Trophoblast cell (in vitro differentiated cells and primary cell): ENCODE data around the gene TRABD2B.

Source experiments
- DNase-seq, 2 donors: peaks; one replicate each; pipeline ENCODE4 v3.0.0-alpha.2; 2016
- H2AFZ ChIP-seq: 2 replicates; pipeline ENCODE4 v1.6.1; 2013; ENCODE audit warnings: low read length, moderate library complexity, mild to moderate bottlenecking; ENCODE audit not compliant: insufficient read depth, poor library complexity
- H2AK5ac ChIP-seq: 2 replicates; pipeline ENCODE4 v1.6.1; 2013; ENCODE audit warnings: mild to moderate bottlenecking, low read length
- H2BK120ac ChIP-seq: 2 replicates; pipeline ENCODE4 v1.6.1; 2013; ENCODE audit warnings: low read length, mild to moderate bottlenecking, moderate library complexity; ENCODE audit not compliant: insufficient read depth, poor library complexity
- H2BK12ac ChIP-seq: 2 replicates; pipeline ENCODE4 v1.6.1; 2013; ENCODE audit warnings: mild to moderate bottlenecking, low read length, moderate library complexity
- H2BK5ac ChIP-seq: 2 replicates; pipeline ENCODE4 v1.6.1; 2013; ENCODE audit warnings: low read length, low read depth, moderate library complexity, mild to moderate bottlenecking; ENCODE audit not compliant: poor library complexity
- H3K14ac ChIP-seq: 2 replicates; pipeline ENCODE4 v1.6.1; 2013; ENCODE audit warnings: mild to moderate bottlenecking, low read length
- H3K18ac ChIP-seq: 2 replicates; pipeline ENCODE4 v1.6.1; 2013; ENCODE audit warnings: mild to moderate bottlenecking, low read length
- H3K23ac ChIP-seq: 2 replicates; pipeline ENCODE4 v1.6.1; 2013; ENCODE audit warnings: low read length
- H3K27ac ChIP-seq: 2 replicates; pipeline ENCODE4 v1.5.1; 2013; ENCODE audit warnings: low read depth, mild to moderate bottlenecking, inconsistent platforms, low read length, moderate library complexity
- H3K27me3 ChIP-seq: 2 replicates; pipeline ENCODE4 v1.6.1; 2013; ENCODE audit warnings: inconsistent platforms, mild to moderate bottlenecking, low read length, moderate library complexity; ENCODE audit not compliant: insufficient read depth
- H3K36me3 ChIP-seq, 2 experiments: 1 replicate in 1 of 2; 2 replicates in 1 of 2; pipeline ENCODE4 v1.6.1; 2013; ENCODE audit warnings: low read length in 2 of 2, mild to moderate bottlenecking in 2 of 2, moderate library complexity in 1 of 2; ENCODE audit not compliant: insufficient read depth in 2 of 2, control insufficient read depth in 1 of 2
- H3K4ac ChIP-seq: 2 replicates; pipeline ENCODE4 v1.6.1; 2013; ENCODE audit warnings: low read depth, mild to moderate bottlenecking, low read length, moderate library complexity
- H3K4me1 ChIP-seq, 2 experiments: 1 replicate in 1 of 2; 2 replicates in 1 of 2; pipeline ENCODE4 v1.6.1; 2013; ENCODE audit warnings: low read length in 2 of 2, mild to moderate bottlenecking in 2 of 2, moderate library complexity in 1 of 2; ENCODE audit not compliant: insufficient read depth in 2 of 2, control insufficient read depth in 1 of 2
- H3K4me2 ChIP-seq: 2 replicates; pipeline ENCODE4 v1.6.1; 2013; ENCODE audit warnings: inconsistent platforms, mild to moderate bottlenecking, low read length, moderate library complexity
- H3K4me3 ChIP-seq: 2 replicates; pipeline ENCODE4 v1.5.1; 2013; ENCODE audit warnings: mild to moderate bottlenecking, low read depth, low read length, inconsistent platforms
- H3K79me1 ChIP-seq: one replicate; pipeline ENCODE4 v1.6.1; 2013; ENCODE audit warnings: low read length
- H3K79me2 ChIP-seq: 2 replicates; pipeline ENCODE4 v1.6.1; 2013; ENCODE audit warnings: low read length, mild to moderate bottlenecking; ENCODE audit not compliant: control insufficient read depth, insufficient read depth, poor library complexity
- H3K9ac ChIP-seq: 2 replicates; pipeline ENCODE4 v1.6.1; 2013; ENCODE audit warnings: mild to moderate bottlenecking, low read length
- H3K9me3 ChIP-seq: 2 replicates; pipeline ENCODE4 v1.6.1; 2013; ENCODE audit warnings: low read depth, mild to moderate bottlenecking, control low read depth, inconsistent platforms, low read length; ENCODE audit not compliant: insufficient read depth
- H4K12ac ChIP-seq: 2 replicates; pipeline ENCODE4 v1.6.1; 2013; ENCODE audit warnings: low read depth, mild to moderate bottlenecking, low read length, moderate library complexity
- H4K8ac ChIP-seq: 2 replicates; pipeline ENCODE4 v1.6.1; 2013; ENCODE audit warnings: low read depth, mild to moderate bottlenecking, low read length, moderate library complexity
- H4K91ac ChIP-seq: one replicate; pipeline ENCODE4 v1.6.1; 2013; ENCODE audit warnings: low read depth, mild to moderate bottlenecking, low read length, moderate library complexity
- WGBS: extraction: QIAGEN DNeasy Blood & Tissue Kit; methylation state at CpG from one replicate; pipeline ENCODE4 v1.1.7; 2013; ENCODE audit warnings: missing lambda C conversion rate; ENCODE audit not compliant: insufficient read length, insufficient coverage; ENCODE audit errors: extremely low coverage; 5-methylcytosine and 5-hydroxymethylcytosine counted together

The TRABD2B gene

DNA sequence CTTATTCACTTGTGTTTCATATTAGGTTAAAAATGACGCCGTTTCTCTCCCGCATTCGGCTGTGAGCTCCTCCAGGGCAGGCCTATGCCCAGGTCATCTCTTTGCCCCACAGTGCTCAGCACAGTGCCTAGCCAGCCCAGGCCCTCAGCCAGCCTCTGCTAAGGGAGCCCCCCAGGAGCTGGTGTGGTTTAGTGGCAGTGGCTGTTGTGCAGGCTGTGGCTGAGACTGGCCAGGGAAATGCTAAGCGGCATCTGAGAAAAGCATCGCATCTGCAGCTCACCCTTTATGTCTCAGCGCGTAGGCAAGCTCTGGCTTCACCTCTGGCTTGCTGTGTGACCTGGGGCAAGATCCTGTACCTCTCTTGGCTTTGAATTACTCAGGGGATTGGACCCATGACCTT, 275.1 kb downstream of the TRABD2B start:
- Histone ChIP-seq H3K18ac (no peak overlapping the region), H4K91ac (no peak overlapping the region), H3K36me3 (no peaks in the 10 kb centered on the region), H3K4me3 (no peak overlapping the region), H2AFZ (no peak overlapping the region), H3K79me2 (no peaks in the 10 kb centered on the region), H4K8ac (no peak overlapping the region), H3K4me2 (no peak overlapping the region), H3K79me1 (no peaks in the 10 kb centered on the region), H3K23ac (no peak overlapping the region), H3K4me1 (no peaks in the 10 kb centered on the region), H3K9me3 (peaks cover 2% of the 10 kb centered on the region), H3K27ac (no peak overlapping the region), H3K9ac (no peak overlapping the region), H2AK5ac (no peak overlapping the region), H4K12ac (no peak overlapping the region), H3K4ac (no peak overlapping the region), H2BK12ac (no peak overlapping the region), H3K14ac (no peak overlapping the region), H3K27me3 (peaks cover 19% of the 10 kb centered on the region), H2BK5ac (no peak overlapping the region), H2BK120ac (no peak overlapping the region)
- WGBS, result no CpG with 5 or more reads among the region's 8 CpGs
- DNase-seq, result no peak

DNA sequence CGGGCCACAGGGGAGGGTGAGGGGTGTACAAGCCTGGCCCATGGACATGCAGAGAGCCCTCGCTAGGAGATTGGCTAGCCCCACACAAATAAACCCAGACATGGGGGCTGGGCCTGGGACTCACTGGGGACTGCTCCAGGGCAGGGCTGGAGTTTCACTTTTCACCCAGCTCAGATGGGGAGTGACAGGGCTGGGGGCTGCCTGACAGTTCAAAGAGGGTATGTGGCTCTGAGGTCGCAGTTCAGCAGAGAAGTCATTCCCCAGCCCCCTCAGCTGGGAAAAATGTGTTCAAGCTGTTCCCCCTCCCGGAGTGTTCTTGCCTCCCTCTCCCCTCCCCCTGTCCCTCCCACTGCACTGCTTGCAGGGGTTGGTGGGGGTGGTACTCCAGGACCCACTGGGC, 277.1 kb downstream of the TRABD2B start:
- no peak overlapping the region for H3K18ac ChIP-seq
- no peak overlapping the region for H3K4ac ChIP-seq
- DNase-seq, result no peak
- no peaks in the 10 kb centered on the region for H3K36me3 ChIP-seq
- H3K79me2 ChIP-seq, result no peaks in the 10 kb centered on the region
- H4K8ac ChIP-seq, result no peak overlapping the region
- no peak overlapping the region for H3K4me3 ChIP-seq
- H3K4me1 ChIP-seq, result no peaks in the 10 kb centered on the region
- no CpG with 5 or more reads among the region's 4 CpGs for WGBS
- no peak overlapping the region for H3K23ac ChIP-seq
- H3K4me2 ChIP-seq, result no peak overlapping the region
- H2BK12ac ChIP-seq, result no peak overlapping the region
- H2AFZ ChIP-seq, result no peak overlapping the region
- no peak overlapping the region for H2BK5ac ChIP-seq
- H3K14ac ChIP-seq, result no peak overlapping the region
- H2BK120ac ChIP-seq, result no peak overlapping the region
- no peak overlapping the region for H2AK5ac ChIP-seq
- H4K91ac ChIP-seq, result no peak overlapping the region
- no peak overlapping the region for H4K12ac ChIP-seq
- H3K27me3 ChIP-seq, result peaks cover 15% of the 10 kb centered on the region
- H3K9me3 ChIP-seq, result peaks cover 2% of the 10 kb centered on the region
- no peak overlapping the region for H3K9ac ChIP-seq
- H3K79me1 ChIP-seq, result no peaks in the 10 kb centered on the region
- H3K27ac ChIP-seq, result no peak overlapping the region

DNA sequence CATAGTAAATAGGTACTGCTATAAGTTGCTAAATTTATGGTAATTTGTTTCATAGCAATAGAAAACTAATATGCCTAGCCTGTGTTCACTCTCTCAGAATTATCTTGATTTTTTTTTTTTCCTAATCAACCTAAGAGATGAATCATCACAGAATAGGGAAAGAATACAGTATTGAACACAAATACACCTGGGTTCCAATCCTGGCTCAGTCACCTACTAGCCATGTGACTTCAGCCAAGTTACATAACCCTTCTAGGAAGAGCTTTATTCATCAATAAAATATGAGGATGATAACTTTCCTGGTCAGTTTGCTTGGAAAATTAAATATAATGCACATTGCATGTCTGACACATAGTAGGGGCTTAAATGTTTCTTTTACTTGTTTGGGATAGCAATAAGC, 279.8 kb downstream of the TRABD2B start:
- Histone ChIP-seq H3K4me2 (no peak overlapping the region), H3K4ac (no peak overlapping the region), H2BK12ac (no peak overlapping the region), H2BK5ac (no peak overlapping the region), H2AK5ac (no peak overlapping the region), H3K27me3 (peaks cover 6% of the 10 kb centered on the region), H4K12ac (no peak overlapping the region), H3K9me3 (no peaks in the 10 kb centered on the region), H3K14ac (no peak overlapping the region), H4K8ac (no peak overlapping the region), H3K79me2 (no peaks in the 10 kb centered on the region), H4K91ac (no peak overlapping the region), H3K27ac (no peak overlapping the region), H2BK120ac (no peak overlapping the region), H3K9ac (no peak overlapping the region), H3K23ac (no peak overlapping the region), H3K36me3 (no peaks in the 10 kb centered on the region), H2AFZ (no peak overlapping the region), H3K4me3 (no peak overlapping the region), H3K18ac (no peak overlapping the region), H3K4me1 (no peaks in the 10 kb centered on the region), H3K79me1 (no peaks in the 10 kb centered on the region)
- no peak for DNase-seq

DNA sequence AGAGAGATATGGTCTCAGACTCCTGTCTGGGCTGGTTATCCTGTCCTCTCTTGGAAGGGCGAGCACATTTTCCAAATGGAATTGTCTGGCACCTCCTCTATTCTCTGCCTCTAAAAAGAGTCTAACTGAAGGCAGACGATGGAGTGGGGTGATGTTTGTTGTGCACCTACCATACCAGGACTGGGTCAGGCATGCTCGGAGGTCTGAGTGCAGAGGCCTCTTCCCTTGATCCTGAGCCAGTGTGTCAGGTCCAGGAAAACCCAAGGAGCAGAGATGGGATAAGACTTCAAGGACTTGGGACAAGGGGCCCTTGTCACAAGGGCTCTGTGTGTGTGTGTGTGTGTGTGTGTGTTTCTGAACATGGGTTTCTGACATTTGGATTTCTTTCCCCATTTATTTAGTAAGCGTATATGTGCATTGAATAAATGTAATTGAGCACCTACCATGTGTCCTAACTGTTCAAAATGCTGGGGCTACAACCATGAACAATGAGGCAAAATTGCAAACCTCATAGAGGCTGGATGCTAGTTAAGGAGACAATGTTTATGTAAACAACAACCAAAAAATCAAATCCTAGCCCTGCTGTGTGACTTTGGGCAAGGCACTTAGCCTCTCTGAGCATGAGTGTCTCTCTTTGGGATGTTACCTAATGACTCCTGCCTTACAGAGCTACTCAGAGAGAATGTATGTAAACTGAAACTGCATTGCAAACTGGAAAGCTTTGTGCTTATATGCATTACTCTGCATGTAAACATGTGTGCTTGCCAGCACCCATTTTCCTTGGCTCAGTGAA, 283.0 kb downstream of the TRABD2B start:
- Histone ChIP-seq H2AFZ (no peak overlapping the region), H3K27ac (no peak overlapping the region), H3K4ac (no peak overlapping the region), H4K12ac (no peak overlapping the region), H3K18ac (no peak overlapping the region), H3K4me1 (peaks cover 7 to 10% of the 10 kb centered on the region in 2 experiments), H3K27me3 (peaks cover 22% of the 10 kb centered on the region), H3K4me3 (no peak overlapping the region), H3K79me2 (no peaks in the 10 kb centered on the region), H2BK12ac (no peak overlapping the region), H2BK120ac (no peak overlapping the region), H3K9me3 (peaks cover 2% of the 10 kb centered on the region), H3K36me3 (no peaks in the 10 kb centered on the region), H3K23ac (no peak overlapping the region), H3K9ac (no peak overlapping the region), H4K8ac (no peak overlapping the region), H2BK5ac (no peak overlapping the region), H3K79me1 (no peaks in the 10 kb centered on the region), H3K4me2 (no peak overlapping the region), H4K91ac (no peak overlapping the region), H3K14ac (no peak overlapping the region), H2AK5ac (no peak overlapping the region)
- WGBS, result no CpG with 5 or more reads among the region's 4 CpGs
- DNase-seq, result no peak
